ENCODE data around the gene GRPR. TPM values are rescaled to one million over a fixed set of nuclear protein-coding genes. Genes with fewer than 3 reads are reported as not detected.
"Not testable (repeated sequence)": the region's sequence is repeated elsewhere in the genome, so short reads cannot be mapped to it uniquely, and the experiment has no call there.

Gene GRPR
- total RNA-seq, 1 donor from 2014 or later, result not detected

DNA sequence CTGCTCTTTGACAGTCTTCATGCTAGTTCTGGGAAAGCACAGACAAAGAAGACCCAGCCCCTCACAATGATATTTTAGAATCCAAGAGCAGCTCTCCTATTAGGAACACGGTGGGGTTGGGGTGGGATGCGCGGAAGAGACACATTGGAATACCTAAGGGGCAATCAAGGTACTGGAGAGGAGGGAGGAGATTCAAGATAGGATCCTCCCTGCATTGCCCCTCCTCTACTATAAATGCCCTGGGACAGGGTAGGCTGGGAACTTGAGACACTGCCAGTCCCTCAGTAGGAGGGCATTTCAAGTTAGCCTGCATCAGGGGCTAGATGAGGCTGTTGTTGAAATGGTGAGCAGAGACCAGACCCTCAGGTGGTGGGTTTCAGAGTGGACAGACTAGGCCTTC, 49.0 kb downstream of the GRPR start:
- TF ChIP-seq, protein P1, sequence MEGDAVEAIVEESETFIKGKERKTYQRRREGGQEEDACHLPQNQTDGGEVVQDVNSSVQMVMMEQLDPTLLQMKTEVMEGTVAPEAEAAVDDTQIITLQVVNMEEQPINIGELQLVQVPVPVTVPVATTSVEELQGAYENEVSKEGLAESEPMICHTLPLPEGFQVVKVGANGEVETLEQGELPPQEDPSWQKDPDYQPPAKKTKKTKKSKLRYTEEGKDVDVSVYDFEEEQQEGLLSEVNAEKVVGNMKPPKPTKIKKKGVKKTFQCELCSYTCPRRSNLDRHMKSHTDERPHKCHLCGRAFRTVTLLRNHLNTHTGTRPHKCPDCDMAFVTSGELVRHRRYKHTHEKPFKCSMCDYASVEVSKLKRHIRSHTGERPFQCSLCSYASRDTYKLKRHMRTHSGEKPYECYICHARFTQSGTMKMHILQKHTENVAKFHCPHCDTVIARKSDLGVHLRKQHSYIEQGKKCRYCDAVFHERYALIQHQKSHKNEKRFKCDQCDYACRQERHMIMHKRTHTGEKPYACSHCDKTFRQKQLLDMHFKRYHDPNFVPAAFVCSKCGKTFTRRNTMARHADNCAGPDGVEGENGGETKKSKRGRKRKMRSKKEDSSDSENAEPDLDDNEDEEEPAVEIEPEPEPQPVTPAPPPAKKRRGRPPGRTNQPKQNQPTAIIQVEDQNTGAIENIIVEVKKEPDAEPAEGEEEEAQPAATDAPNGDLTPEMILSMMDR (IDR thresholded peaks at IDR 0.05), result no peak
- TF ChIP-seq POLR2AphosphoS5 (IDR thresholded peaks at IDR 0.05; ENCODE audit: insufficient read depth in 1 of 2, low read depth in 1 of 2) (no peak), POLR2A (IDR thresholded peaks at IDR 0.05) (no peak)
- H3K27me3 ChIP-seq, result no peaks in the 10 kb centered on the region
- intact Hi-C loops (cut with DNase I), result no loop called here
- no peak for DNase-seq (ENCODE audit: extremely low spot score in 2 of 2)
- H3K36me3 ChIP-seq, result no peaks in the 10 kb centered on the region
- H3K4me1 ChIP-seq, result no peaks in the 10 kb centered on the region
- H3K9me3 ChIP-seq, result no peaks in the 10 kb centered on the region
- H3K27ac ChIP-seq, result no peak overlapping the region
- H3K4me3 ChIP-seq, result no peak overlapping the region

DNA sequence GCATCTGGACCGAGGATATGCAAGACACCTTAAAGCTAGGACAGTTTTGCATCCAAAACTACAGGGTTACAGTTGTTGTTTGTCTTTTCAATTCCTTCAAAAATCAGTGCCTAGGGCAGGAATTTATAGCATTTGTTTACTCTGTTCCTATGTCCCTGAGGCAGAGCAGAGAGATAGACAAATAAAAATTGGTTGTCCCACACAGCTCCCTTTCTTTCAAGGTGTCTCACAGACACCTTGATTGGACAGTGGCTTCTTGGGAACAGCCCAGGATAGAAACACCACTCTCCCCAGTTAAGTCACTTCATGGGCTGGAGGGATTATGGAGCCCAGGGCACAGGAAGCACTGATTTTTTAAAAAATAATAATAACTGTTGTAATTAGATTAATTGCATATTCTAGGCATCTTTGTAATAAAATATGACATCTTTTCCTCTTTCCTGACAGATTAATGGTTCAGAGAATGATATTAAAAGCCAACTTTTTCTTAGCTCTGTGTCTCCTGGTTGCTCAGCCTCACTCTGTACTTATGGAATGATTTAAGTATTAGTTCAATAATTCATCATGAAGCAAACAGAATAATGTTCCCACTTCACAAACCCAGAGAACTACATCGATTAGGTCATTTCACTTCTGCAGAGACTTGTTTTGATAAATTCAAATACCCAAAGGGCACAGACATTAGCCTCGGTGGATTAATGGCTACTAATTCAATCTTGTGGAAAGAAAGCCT, 52.1 kb downstream of the GRPR start:
- TF ChIP-seq POLR2AphosphoS5 (IDR thresholded peaks at IDR 0.05; ENCODE audit: insufficient read depth in 1 of 2, low read depth in 1 of 2) (no peak), POLR2A (IDR thresholded peaks at IDR 0.05) (no peak)
- TF ChIP-seq, protein P1 (IDR thresholded peaks at IDR 0.05), result no peak
- intact Hi-C loops (cut with DNase I), result no loop called here
- no peaks in the 10 kb centered on the region for H3K9me3 ChIP-seq
- no peak overlapping the region for H3K27ac ChIP-seq
- H3K4me1 ChIP-seq, result no peaks in the 10 kb centered on the region
- H3K36me3 ChIP-seq, result no peaks in the 10 kb centered on the region
- no peak for DNase-seq (ENCODE audit: extremely low spot score in 2 of 2)
- H3K4me3 ChIP-seq, result no peak overlapping the region
- no peaks in the 10 kb centered on the region for H3K27me3 ChIP-seq

DNA sequence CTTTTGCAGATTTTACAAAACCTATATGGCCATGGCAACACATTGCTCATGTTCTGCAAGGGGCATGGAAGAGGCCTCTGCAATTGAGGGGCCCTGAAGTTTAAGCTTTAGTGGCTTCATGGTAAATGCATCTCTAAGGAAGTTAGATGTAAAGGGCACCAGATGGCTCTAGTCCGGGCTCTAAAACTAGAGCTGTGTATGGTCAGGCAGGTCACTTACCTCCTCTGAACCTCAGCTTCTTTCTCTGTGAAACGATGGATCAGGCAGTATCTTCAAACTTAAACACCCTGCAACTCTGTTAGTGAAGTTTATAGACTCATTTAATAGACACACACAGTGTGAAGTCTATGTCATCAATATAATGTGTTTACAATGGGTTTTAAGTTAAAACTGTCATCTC, 53.9 kb downstream of the GRPR start:
- Histone ChIP-seq H3K27me3 (no peaks in the 10 kb centered on the region), H3K4me1 (no peaks in the 10 kb centered on the region), H3K27ac (no peak overlapping the region), H3K9me3 (no peaks in the 10 kb centered on the region), H3K36me3 (no peaks in the 10 kb centered on the region), H3K4me3 (no peak overlapping the region)
- no peak for DNase-seq (ENCODE audit: extremely low spot score in 2 of 2)
- intact Hi-C loops (cut with DNase I), result no loop called here
- no peak for TF ChIP-seq POLR2AphosphoS5 (IDR thresholded peaks at IDR 0.05; ENCODE audit: insufficient read depth in 1 of 2, low read depth in 1 of 2)
- TF ChIP-seq, protein P1 (IDR thresholded peaks at IDR 0.05), result no peak
- TF ChIP-seq POLR2A (IDR thresholded peaks at IDR 0.05), result no peak

DNA sequence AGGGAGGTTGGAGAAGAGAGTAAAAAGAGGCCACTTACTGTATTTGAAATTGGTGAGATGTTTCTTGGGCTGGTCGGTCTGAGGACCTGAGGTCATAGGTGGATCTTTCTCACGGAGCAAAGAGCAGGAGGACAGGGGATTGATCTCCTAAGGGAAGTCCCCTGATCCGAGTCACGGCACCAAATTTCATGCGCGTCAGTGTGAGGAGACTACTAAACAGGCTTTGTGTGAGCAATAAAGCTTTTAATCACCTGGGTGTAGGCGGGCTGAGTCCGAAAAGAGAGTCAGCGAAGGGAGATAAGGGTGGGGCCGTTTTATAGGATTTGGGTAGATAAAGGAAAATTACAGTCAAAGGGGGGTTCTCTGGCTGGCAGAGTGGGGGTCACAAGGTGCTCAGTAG, 60.5 kb downstream of the GRPR start:
- H3K36me3 ChIP-seq; H3K27ac ChIP-seq; H3K9me3 ChIP-seq; intact Hi-C loops (cut with DNase I); DNase-seq (ENCODE audit: extremely low spot score in 2 of 2); H3K4me1 ChIP-seq; H3K4me3 ChIP-seq; H3K27me3 ChIP-seq: not testable (repeated sequence)

DNA sequence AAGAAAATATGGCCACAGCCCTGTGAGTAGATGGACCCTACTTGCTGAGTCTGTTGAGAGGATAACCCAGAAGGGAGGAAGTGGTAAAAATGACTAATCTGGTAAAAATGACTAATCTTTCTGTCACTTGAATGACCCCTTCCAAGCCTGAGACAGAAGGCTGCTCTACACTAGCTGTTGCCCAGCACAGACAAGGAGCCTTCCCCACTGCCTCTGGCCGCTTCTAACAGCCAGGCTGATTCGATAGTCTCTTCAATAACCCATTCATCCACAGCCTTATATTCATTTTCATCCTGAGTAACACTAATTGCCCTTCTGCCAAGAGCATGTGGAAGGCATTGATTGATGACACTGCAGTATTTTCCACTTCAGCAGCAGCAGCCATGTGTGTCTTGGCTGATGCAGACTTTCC, 62.4 kb downstream of the GRPR start:
- Histone ChIP-seq H3K27me3 (no peaks in the 10 kb centered on the region), H3K9me3 (no peaks in the 10 kb centered on the region), H3K4me1 (no peaks in the 10 kb centered on the region), H3K36me3 (no peaks in the 10 kb centered on the region), H3K27ac (no peak overlapping the region), H3K4me3 (no peak overlapping the region)
- TF ChIP-seq POLR2A (IDR thresholded peaks at IDR 0.05), result no peak
- TF ChIP-seq, protein P1 (IDR thresholded peaks at IDR 0.05), result no peak
- no peak for TF ChIP-seq POLR2AphosphoS5 (IDR thresholded peaks at IDR 0.05; ENCODE audit: insufficient read depth in 1 of 2, low read depth in 1 of 2)
- DNase-seq (ENCODE audit: extremely low spot score in 2 of 2), result no peak
- intact Hi-C loops (cut with DNase I), result no loop called here

Data from vagina (tissue), 2 donors.